ENCODE results near the gene FRMPD1.
"Not testable (repeated sequence)": the region's sequence is repeated elsewhere in the genome, so short reads cannot be mapped to it uniquely, and the experiment has no call there.

Gene FRMPD1

GRCh38 chr9:37650873-37651768 lies at the start of gene FRMPD1:
FRMPD1 (plus strand) TSS chr9:37650954; CDS start chr9:37692642, 41,688 bp downstream.
- no peaks in the 10 kb centered on the region for H3K9me3 ChIP-seq (ENCODE audit: low read length)
- no peaks in the 10 kb centered on the region for H3F3A ChIP-seq (ENCODE audit: insufficient read depth, low read length)
- no peaks in the 10 kb centered on the region for H3K9me2 ChIP-seq (ENCODE audit: low read depth, low read length)
- peak within 1 kb of the TSS; percentile 65 for H3K4me3 ChIP-seq (ENCODE audit: low read depth, low read length, poor library complexity, severe bottlenecking)
- no peaks in the 10 kb centered on the region for H4K20me1 ChIP-seq (ENCODE audit: insufficient read depth, low read length)
- H3K27ac ChIP-seq (ENCODE audit: low read depth, low read length, poor library complexity, severe bottlenecking), result no peak within 1 kb of the TSS
- H3K9ac ChIP-seq (ENCODE audit: low read length), result peak within 1 kb of the TSS; percentile 48; the same call in 1 of the 2 replicates
- no peaks in the 10 kb centered on the region for H3K36me3 ChIP-seq (ENCODE audit: insufficient read depth, low read length)
- H2AFZ ChIP-seq (ENCODE audit: low read length), result no peak within 1 kb of the TSS
- no peaks in the 10 kb centered on the region; the same call in 1 of the 2 replicates for H3K27me3 ChIP-seq (ENCODE audit: insufficient read depth, low read length)
- peaks cover 10% of the 10 kb centered on the region for H3K4me1 ChIP-seq (ENCODE audit: insufficient read depth, low read length, severe bottlenecking)
- no peak for TF ChIP-seq CTCF (IDR thresholded peaks at IDR 0.05; ENCODE audit: low read length)
- no peak for TF ChIP-seq EZH2 (IDR thresholded peaks at IDR 0.05; ENCODE audit: borderline replicate concordance, low read length)
- no peaks in the 10 kb centered on the region for H3K79me2 ChIP-seq (ENCODE audit: insufficient read depth, low read length)
- H3K4me2 ChIP-seq (ENCODE audit: low read length), result peak within 1 kb of the TSS; percentile 93

- not testable (repeated sequence) for H3K27me3 ChIP-seq (ENCODE audit: insufficient read depth, low read length); H3K9me2 ChIP-seq (ENCODE audit: low read depth, low read length); H2AFZ ChIP-seq (ENCODE audit: low read length); H3K4me3 ChIP-seq (ENCODE audit: low read depth, low read length, poor library complexity, severe bottlenecking); H3K36me3 ChIP-seq (ENCODE audit: insufficient read depth, low read length); H3K79me2 ChIP-seq (ENCODE audit: insufficient read depth, low read length); H3K4me1 ChIP-seq (ENCODE audit: insufficient read depth, low read length, severe bottlenecking); H4K20me1 ChIP-seq (ENCODE audit: insufficient read depth, low read length); H3K4me2 ChIP-seq (ENCODE audit: low read length); H3K9me3 ChIP-seq (ENCODE audit: low read length); H3F3A ChIP-seq (ENCODE audit: insufficient read depth, low read length); H3K27ac ChIP-seq (ENCODE audit: low read depth, low read length, poor library complexity, severe bottlenecking); H3K9ac ChIP-seq (ENCODE audit: low read length)
Measured at GRCh38 chr9:37602061-37602460, 48.7 kb upstream of the FRMPD1 start.

GRCh38 chr9:37602817-37603216 lies 47.9 kb upstream of the FRMPD1 start:
- Histone ChIP-seq H3K4me1 (ENCODE audit: insufficient read depth, low read length, severe bottlenecking) (no peaks in the 10 kb centered on the region), H3K79me2 (ENCODE audit: insufficient read depth, low read length) (no peaks in the 10 kb centered on the region), H3F3A (ENCODE audit: insufficient read depth, low read length) (no peaks in the 10 kb centered on the region), H3K27ac (ENCODE audit: low read depth, low read length, poor library complexity, severe bottlenecking) (no peak overlapping the region), H3K9me2 (ENCODE audit: low read depth, low read length) (no peaks in the 10 kb centered on the region), H4K20me1 (ENCODE audit: insufficient read depth, low read length) (no peaks in the 10 kb centered on the region), H3K36me3 (ENCODE audit: insufficient read depth, low read length) (no peaks in the 10 kb centered on the region), H3K9me3 (ENCODE audit: low read length) (no peaks in the 10 kb centered on the region), H3K9ac (ENCODE audit: low read length) (no peak overlapping the region), H3K27me3 (ENCODE audit: insufficient read depth, low read length) (no peaks in the 10 kb centered on the region; the same call in 1 of the 2 replicates), H2AFZ (ENCODE audit: low read length) (no peak overlapping the region), H3K4me3 (ENCODE audit: low read depth, low read length, poor library complexity, severe bottlenecking) (no peak overlapping the region), H3K4me2 (ENCODE audit: low read length) (no peak overlapping the region)
- TF ChIP-seq EZH2 (IDR thresholded peaks at IDR 0.05; ENCODE audit: borderline replicate concordance, low read length) (no peak), CTCF (IDR thresholded peaks at IDR 0.05; ENCODE audit: low read length) (no peak)

All from OCI-LY1 (cell line).